Astrocyte (in vitro differentiated cells and primary cell): Measurements from ENCODE around the gene MAP3K14.

ENCODE experiments used
- EZH2 ChIP-seq: IDR thresholded peaks from 2 replicates; pipeline ENCODE4 v1.6.1; 2012; ENCODE audit warnings: mild to moderate bottlenecking, low read length, inconsistent platforms; ENCODE audit not compliant: insufficient read depth
- TF ChIP-seq, protein P1 (sequence below): IDR thresholded peaks from 2 replicates; pipeline ENCODE4 v1.5.1; 2011; ENCODE audit warnings: low read depth, mild to moderate bottlenecking, inconsistent platforms, low read length, moderate library complexity; ENCODE audit not compliant: insufficient read depth

DNA sequence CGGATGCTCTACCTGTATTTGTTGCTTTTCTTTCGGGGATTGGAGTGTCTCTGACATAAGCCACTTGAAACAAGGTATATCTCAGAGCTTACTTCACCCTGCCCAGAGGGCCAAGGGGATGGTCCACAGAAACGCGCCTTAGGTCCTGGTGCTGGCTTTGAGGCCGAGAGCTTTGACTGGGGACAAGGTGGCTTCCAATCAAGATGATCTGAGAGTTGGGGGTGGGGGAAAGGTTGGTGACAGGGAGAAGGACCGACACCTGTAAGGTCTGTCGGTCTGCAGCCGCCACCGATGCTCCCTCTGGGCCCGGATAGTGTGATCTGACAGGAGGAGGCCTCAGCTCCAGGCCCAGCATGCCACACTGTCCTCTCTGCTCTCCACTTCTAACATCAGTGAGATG is 33.1 kb downstream of the MAP3K14 start:
- TF ChIP-seq, protein P1, sequence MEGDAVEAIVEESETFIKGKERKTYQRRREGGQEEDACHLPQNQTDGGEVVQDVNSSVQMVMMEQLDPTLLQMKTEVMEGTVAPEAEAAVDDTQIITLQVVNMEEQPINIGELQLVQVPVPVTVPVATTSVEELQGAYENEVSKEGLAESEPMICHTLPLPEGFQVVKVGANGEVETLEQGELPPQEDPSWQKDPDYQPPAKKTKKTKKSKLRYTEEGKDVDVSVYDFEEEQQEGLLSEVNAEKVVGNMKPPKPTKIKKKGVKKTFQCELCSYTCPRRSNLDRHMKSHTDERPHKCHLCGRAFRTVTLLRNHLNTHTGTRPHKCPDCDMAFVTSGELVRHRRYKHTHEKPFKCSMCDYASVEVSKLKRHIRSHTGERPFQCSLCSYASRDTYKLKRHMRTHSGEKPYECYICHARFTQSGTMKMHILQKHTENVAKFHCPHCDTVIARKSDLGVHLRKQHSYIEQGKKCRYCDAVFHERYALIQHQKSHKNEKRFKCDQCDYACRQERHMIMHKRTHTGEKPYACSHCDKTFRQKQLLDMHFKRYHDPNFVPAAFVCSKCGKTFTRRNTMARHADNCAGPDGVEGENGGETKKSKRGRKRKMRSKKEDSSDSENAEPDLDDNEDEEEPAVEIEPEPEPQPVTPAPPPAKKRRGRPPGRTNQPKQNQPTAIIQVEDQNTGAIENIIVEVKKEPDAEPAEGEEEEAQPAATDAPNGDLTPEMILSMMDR: no peak
- TF ChIP-seq EZH2: no peak
